Measurements from ENCODE around the gene SMTN. TPM values are rescaled to one million over a fixed set of nuclear protein-coding genes. Genes with fewer than 3 reads are reported as not detected.
A peak's percentile ranks its signal among the peaks of the same experiment; 100 is the strongest.

The SMTN gene
- total and polyA plus RNA-seq, 9 of the 15 experiments (the other 6 are each of a cell fraction or from before 2014, with no cell fraction given): 2.5 to 41.1 (median 16.1) TPM

GRCh38 chr22:31130873-31131272, 49.8 kb downstream of the SMTN start (continued):
- TF ChIP-seq ZNF282 (CRISPR knock-in tag; IDR thresholded peaks at IDR 0.05) (no peak), ZBTB11 (CRISPR knock-in tag; IDR thresholded peaks at IDR 0.05) (0 out of 6 replicates have a peak, but pooled peaks of 1 of the 3 experiments have one; percentile 20), USF2 (CRISPR knock-in tag; IDR thresholded peaks at IDR 0.05) (peak; percentile 59), SIN3A (IDR thresholded peaks at IDR 0.05; ENCODE audit: borderline replicate concordance in 2 of 2, control insufficient read depth in 1 of 2, low read depth in 2 of 2, low read length in 2 of 2) (no peak), FOXJ2 (tag; IDR thresholded peaks at IDR 0.05) (0 out of 2 replicates have a peak, but pooled peaks have one; percentile 15), NR3C1 (CRISPR knock-in tag; IDR thresholded peaks at IDR 0.05) (no peak), KHSRP (IDR thresholded peaks at IDR 0.05) (no peak), PTRF (tag; IDR thresholded peaks at IDR 0.05) (no peak)

Data from K562 (cell line).